Prostate gland (tissue), 2 donors: Measurements from ENCODE around the gene TRPV5. TPM values are rescaled to one million over a fixed set of nuclear protein-coding genes. Genes with fewer than 3 reads are reported as not detected.

Experiments
- DNase-seq: peaks from one replicate; pipeline ENCODE4 v3.0.0-alpha.2; 2019; ENCODE audit warnings: low spot score
- H3K27ac ChIP-seq, 2 donors: fragments of 200-600 bp; sonication (generic); 2 replicates each; pipeline ENCODE4 v1.5.1; 2017 to 2019
- H3K27me3 ChIP-seq: fragments of 200-600 bp; sonication (generic); replicated peaks from 2 replicates; pipeline ENCODE4 v1.5.1; 2019; ENCODE audit not compliant: insufficient read depth
- H3K36me3 ChIP-seq, 2 donors: fragments of 200-600 bp; sonication (generic); 1 replicate in 1 of 2; 2 replicates in 1 of 2; pipeline versions ENCODE4 v1.5.1 to v1.8.1; 2017 to 2019
- H3K4me1 ChIP-seq: fragments of 200-600 bp; sonication (generic); replicated peaks from 2 replicates; pipeline ENCODE4 v1.5.1; 2019
- H3K4me3 ChIP-seq, 2 donors: fragments of 200-600 bp; sonication (generic); 2 replicates each; pipeline ENCODE4 v1.5.1; 2017 to 2019
- H3K9me3 ChIP-seq: fragments of 200-600 bp; sonication (generic); 2 replicates; pipeline ENCODE4 v1.5.1; 2017
- POLR2A ChIP-seq: fragments of 450-650 bp; IDR thresholded peaks from one replicate; pipeline ENCODE4 v1.6.1; 2016; ENCODE audit warnings: antibody characterized with exemption, mild to moderate bottlenecking
- POLR2AphosphoS5 ChIP-seq: sonication (generic); formaldehyde crosslinking; IDR thresholded peaks from one replicate; pipeline ENCODE4 v1.6.1; 2017; ENCODE audit warnings: antibody characterized with exemption
- WGBS: methylation state at CpG from one replicate; pipeline ENCODE4 v1.1.5; 2018; 5-methylcytosine and 5-hydroxymethylcytosine counted together
- intact Hi-C: fragments of 100-400 bp; cut with DNase I; formaldehyde crosslinking; loops from one replicate; pipeline ENCODE4 v1.14.2; 2022
- total RNA-seq, 2 donors: library from RNA; depleted of rRNA; stranded (reverse); fragments of >200 nt; gene quantifications; one replicate each; pipeline ENCODE4 v1.1.0, GENCODE V29; 2016
- TF ChIP-seq, protein P1 (sequence below), 4 experiments: fragments of 200-600 bp in 2 of 4; fragments of 450-650 bp in 2 of 4; sonication (generic) in 2 of 4; IDR thresholded peaks; 1 replicate in 3 of 4; 2 replicates in 1 of 4; pipeline ENCODE4 v1.5.1; 2016 to 2019; ENCODE audit warnings: antibody characterized with exemption in 4 of 4, mild to moderate bottlenecking in 2 of 4, moderate library complexity in 2 of 4

Gene TRPV5
- total RNA-seq, 2 donors from 2014 or later: not detected

GRCh38 chr7:142878315-142878714, 55.2 kb downstream of the TRPV5 start:
- WGBS: 85% methylated on average over 3 of the region's 3 CpGs
- Histone ChIP-seq H3K27ac (no peak overlapping the region), H3K4me1 (no peaks in the 10 kb centered on the region), H3K27me3 (no peaks in the 10 kb centered on the region), H3K9me3 (no peaks in the 10 kb centered on the region), H3K4me3 (no peak overlapping the region), H3K36me3 (no peaks in the 10 kb centered on the region)
- intact Hi-C loops: no loop called here
- TF ChIP-seq POLR2AphosphoS5 (no peak), POLR2A (no peak)
- TF ChIP-seq, protein P1, sequence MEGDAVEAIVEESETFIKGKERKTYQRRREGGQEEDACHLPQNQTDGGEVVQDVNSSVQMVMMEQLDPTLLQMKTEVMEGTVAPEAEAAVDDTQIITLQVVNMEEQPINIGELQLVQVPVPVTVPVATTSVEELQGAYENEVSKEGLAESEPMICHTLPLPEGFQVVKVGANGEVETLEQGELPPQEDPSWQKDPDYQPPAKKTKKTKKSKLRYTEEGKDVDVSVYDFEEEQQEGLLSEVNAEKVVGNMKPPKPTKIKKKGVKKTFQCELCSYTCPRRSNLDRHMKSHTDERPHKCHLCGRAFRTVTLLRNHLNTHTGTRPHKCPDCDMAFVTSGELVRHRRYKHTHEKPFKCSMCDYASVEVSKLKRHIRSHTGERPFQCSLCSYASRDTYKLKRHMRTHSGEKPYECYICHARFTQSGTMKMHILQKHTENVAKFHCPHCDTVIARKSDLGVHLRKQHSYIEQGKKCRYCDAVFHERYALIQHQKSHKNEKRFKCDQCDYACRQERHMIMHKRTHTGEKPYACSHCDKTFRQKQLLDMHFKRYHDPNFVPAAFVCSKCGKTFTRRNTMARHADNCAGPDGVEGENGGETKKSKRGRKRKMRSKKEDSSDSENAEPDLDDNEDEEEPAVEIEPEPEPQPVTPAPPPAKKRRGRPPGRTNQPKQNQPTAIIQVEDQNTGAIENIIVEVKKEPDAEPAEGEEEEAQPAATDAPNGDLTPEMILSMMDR (IDR thresholded peaks at IDR 0.05): no peak
- DNase-seq: no peak

GRCh38 chr7:142876991-142877910, 56.3 kb downstream of the TRPV5 start:
- TF ChIP-seq, protein P1 (IDR thresholded peaks at IDR 0.05): no peak
- TF ChIP-seq POLR2A: no peak
- TF ChIP-seq POLR2AphosphoS5: no peak
- 84% methylated on average over 18 of the region's 18 CpGs for WGBS
- no peaks in the 10 kb centered on the region for H3K36me3 ChIP-seq
- no peak overlapping the region for H3K27ac ChIP-seq
- H3K27me3 ChIP-seq: no peaks in the 10 kb centered on the region
- no peak overlapping the region for H3K4me3 ChIP-seq
- intact Hi-C loops: no loop called here
- H3K4me1 ChIP-seq: no peaks in the 10 kb centered on the region
- DNase-seq: no peak
- H3K9me3 ChIP-seq: no peaks in the 10 kb centered on the region

GRCh38 chr7:142876236-142876960, 57.1 kb downstream of the TRPV5 start:
- Histone ChIP-seq H3K4me1 (no peaks in the 10 kb centered on the region), H3K27me3 (no peaks in the 10 kb centered on the region), H3K9me3 (no peaks in the 10 kb centered on the region), H3K36me3 (no peaks in the 10 kb centered on the region), H3K4me3 (no peak overlapping the region), H3K27ac (no peak overlapping the region)
- intact Hi-C loops: no loop called here
- TF ChIP-seq POLR2A (no peak), POLR2AphosphoS5 (no peak)
- TF ChIP-seq, protein P1 (IDR thresholded peaks at IDR 0.05): no peak
- no peak for DNase-seq
- WGBS: 92% methylated on average over 9 of the region's 9 CpGs

- TF ChIP-seq, protein P1 (IDR thresholded peaks at IDR 0.05): no peak
- no peak for TF ChIP-seq POLR2AphosphoS5
- TF ChIP-seq POLR2A: no peak
- H3K27me3 ChIP-seq: no peaks in the 10 kb centered on the region
- H3K4me1 ChIP-seq: no peaks in the 10 kb centered on the region
- no peak overlapping the region for H3K27ac ChIP-seq
- intact Hi-C loops: no loop called here
- H3K36me3 ChIP-seq: no peaks in the 10 kb centered on the region
- 87% methylated on average over 14 of the region's 14 CpGs for WGBS
- DNase-seq: no peak
- H3K9me3 ChIP-seq: no peaks in the 10 kb centered on the region
- no peak overlapping the region for H3K4me3 ChIP-seq
These were observed 58.1 kb downstream of the TRPV5 start for GRCh38 chr7:142875456-142875855.
